Heart right ventricle (tissue), 16 donors: Measurements from ENCODE around the gene OR4D10. TPM values are rescaled to one million over a fixed set of nuclear protein-coding genes. Genes with fewer than 3 reads are reported as not detected.

ENCODE experiments used
- ATAC-seq, 8 donors: fragments of 200-7000 bp; cut with Tn5 transposase; one replicate each; pipeline ENCODE4 v1.9.1; 2020; ENCODE audit warnings: mild to moderate bottlenecking in 8 of 8, moderate library complexity in 8 of 8, moderate number of reproducible peaks in 1 of 8
- DNase-seq, 2 donors: peaks; one replicate each; pipeline ENCODE4 v3.0.0-alpha.2; 2020
- H3K27ac ChIP-seq, 10 donors: fragments of 200-600 bp; sonication (generic) in 2 of 10; one replicate each; pipeline versions ENCODE4 v1.5.0 to v1.8.0; 2020 to 2022; ENCODE audit warnings: mild to moderate bottlenecking in 3 of 10
- H3K27me3 ChIP-seq, 7 donors: fragments of 200-600 bp; one replicate each; pipeline ENCODE4 v1.8.0; 2021 to 2022; ENCODE audit warnings: mild to moderate bottlenecking in 2 of 7
- H3K36me3 ChIP-seq, 9 donors: fragments of 200-600 bp; sonication (generic) in 1 of 9; one replicate each; pipeline versions ENCODE4 v1.5.0 to v1.8.0; 2020 to 2022; ENCODE audit warnings: mild to moderate bottlenecking in 2 of 9
- H3K4me1 ChIP-seq, 9 donors: fragments of 200-600 bp; sonication (generic) in 1 of 9; one replicate each; pipeline versions ENCODE4 v1.5.0 to v1.8.0; 2020 to 2022; ENCODE audit warnings: mild to moderate bottlenecking in 4 of 9
- H3K4me3 ChIP-seq, 10 donors: fragments of 200-600 bp; sonication (generic) in 2 of 10; one replicate each; pipeline versions ENCODE4 v1.5.0 to v1.8.0; 2020 to 2022; ENCODE audit warnings: mild to moderate bottlenecking in 7 of 10, moderate library complexity in 2 of 10
- H3K9me3 ChIP-seq, 11 donors: fragments of 200-600 bp in 10 of 11; sonication (generic) in 2 of 11; one replicate each; pipeline versions ENCODE4 v1.5.0 to v1.8.0; 2013 to 2022; ENCODE audit warnings: mild to moderate bottlenecking in 2 of 11, control low read depth in 1 of 11, moderate library complexity in 1 of 11
- WGBS, 2 donors: extraction: QIAGEN DNeasy Blood & Tissue Kit; methylation state at CpG; one replicate each; pipeline ENCODE4 v1.1.7; 2013; ENCODE audit warnings: inconsistent platforms in 1 of 2; 5-methylcytosine and 5-hydroxymethylcytosine counted together
- intact Hi-C, 10 donors: fragments of 100-400 bp; cut with DNase I; formaldehyde crosslinking; loops; one replicate each; pipeline versions ENCODE4 v1.11.1 to v1.14.2; 2022
- polyA plus RNA-seq, 2 donors: library from polyadenylated mRNA; stranded (reverse); fragments of 200-250 nt; gene quantifications; one replicate each; pipeline ENCODE4 v1.2.3, GENCODE V29; 2013
- total RNA-seq, 10 donors: library from RNA; stranded (reverse); fragmentation: NEBNext Ultra II Directional in 3 of 10; extraction: Animal tissue kit (Norgen Biotek cat#: 25700) in 3 of 10; gene quantifications; one replicate each; pipeline versions ENCODE4 v1.2.1 to v1.2.4, GENCODE V29; 2021 to 2023
- TF ChIP-seq, protein P1 (sequence below), 9 donors: fragments of 200-600 bp; sonication (generic) in 2 of 9; IDR thresholded peaks; one replicate each; pipeline versions ENCODE4 v1.5.0 to v1.8.0; 2021 to 2022; ENCODE audit warnings: antibody characterized with exemption in 9 of 9, mild to moderate bottlenecking in 5 of 9, moderate library complexity in 1 of 9
- donor health status: Arrhythmogenic right ventricular cardiomyopathy.
- donor health status: ischemic (EF 13 %, LVEDD 7.1; RV severe dilation, severe dysfunction).
- donor health status: healthy with polysubstance abuse.
- donor health status: DM: no; HTN: yes; CAD: no.
- donor health status: DM: no; HTN: no; CAD: no.
- donor health status: ischemic (EF 25% LVEDD 6.9; RV normal size, moderate dysfunction).
- donor health status: ischemic (EF 25% LVEDD 5.7; RV mildly dilated, moderate dysfunction).
- donor health status: healthy.
- donor health status: DM: yes; HTN: yes; CAD: no.
- donor health status: Ischemic cardiomyopathy.
- donor health status: ischemic (EF 35%, LVEDD 5.7; RV mildly dilated, moderate dysfunction).
- donor health status: nonischemic (EF 11% LVEDD 7.7; RV severe dilation, severe dysfunction).
- donor health status: DM: yes; HTN: yes; CAD: no.
- donor health status: PGD.
- donor health status: ischemic (EF 29% LVEDD 5.4; RV normal size, mild dysfunction).
- donor health status: nonischemic (EF 23%, LVEDD 6.1; RV moderate dilation, normal function).

OR4D10 gene
- total and polyA plus RNA-seq, 12 donors, result not detected

DNA sequence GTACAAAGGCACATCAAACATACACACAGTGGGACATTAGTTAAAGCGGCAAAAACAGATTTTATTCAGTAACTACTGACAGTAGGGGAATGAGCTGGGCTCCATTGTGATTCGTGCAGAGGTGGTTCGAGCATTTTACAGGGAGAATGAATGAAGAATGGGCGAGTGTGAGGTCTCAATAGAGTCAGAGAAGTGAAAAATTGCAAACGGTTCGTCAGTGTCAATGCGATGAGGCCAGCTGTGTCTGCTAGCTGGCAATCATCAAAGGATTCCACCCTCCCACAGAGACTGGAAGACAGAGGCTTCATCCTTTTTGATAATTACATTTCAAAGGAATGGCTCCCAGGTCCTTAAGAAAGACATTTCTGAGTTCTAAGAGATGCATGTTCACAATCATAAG, 55.6 kb downstream of the OR4D10 start:
- H3K27me3 ChIP-seq, result peaks cover 0 to 5% (median 0%) of the 10 kb centered on the region in 7 donors
- no peaks in the 10 kb centered on the region for H3K4me1 ChIP-seq
- TF ChIP-seq, protein P1, sequence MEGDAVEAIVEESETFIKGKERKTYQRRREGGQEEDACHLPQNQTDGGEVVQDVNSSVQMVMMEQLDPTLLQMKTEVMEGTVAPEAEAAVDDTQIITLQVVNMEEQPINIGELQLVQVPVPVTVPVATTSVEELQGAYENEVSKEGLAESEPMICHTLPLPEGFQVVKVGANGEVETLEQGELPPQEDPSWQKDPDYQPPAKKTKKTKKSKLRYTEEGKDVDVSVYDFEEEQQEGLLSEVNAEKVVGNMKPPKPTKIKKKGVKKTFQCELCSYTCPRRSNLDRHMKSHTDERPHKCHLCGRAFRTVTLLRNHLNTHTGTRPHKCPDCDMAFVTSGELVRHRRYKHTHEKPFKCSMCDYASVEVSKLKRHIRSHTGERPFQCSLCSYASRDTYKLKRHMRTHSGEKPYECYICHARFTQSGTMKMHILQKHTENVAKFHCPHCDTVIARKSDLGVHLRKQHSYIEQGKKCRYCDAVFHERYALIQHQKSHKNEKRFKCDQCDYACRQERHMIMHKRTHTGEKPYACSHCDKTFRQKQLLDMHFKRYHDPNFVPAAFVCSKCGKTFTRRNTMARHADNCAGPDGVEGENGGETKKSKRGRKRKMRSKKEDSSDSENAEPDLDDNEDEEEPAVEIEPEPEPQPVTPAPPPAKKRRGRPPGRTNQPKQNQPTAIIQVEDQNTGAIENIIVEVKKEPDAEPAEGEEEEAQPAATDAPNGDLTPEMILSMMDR (IDR thresholded peaks at IDR 0.05), result no peak
- no peak overlapping the region for H3K4me3 ChIP-seq
- H3K27ac ChIP-seq, result no peak overlapping the region
- 51 to 53% methylated on average over 7 of the region's 7 CpGs for WGBS, 2 donors
- no peaks in the 10 kb centered on the region for H3K9me3 ChIP-seq
- no peak for ATAC-seq
- H3K36me3 ChIP-seq, result no peaks in the 10 kb centered on the region
- intact Hi-C loops, result no loop called here
- DNase-seq, result no peak

Other genes starting within 250 kb of the OR4D10 start
- gene OR5AN1, start 114.4 kb upstream of the OR4D10 start, total RNA-seq, result not detected
- not detected for gene OR5AN1, start 114.4 kb upstream of the OR4D10 start, polyA plus RNA-seq
- gene OR5A2, start 46.9 kb upstream of the OR4D10 start, total RNA-seq, result not detected
- gene OR5A2, start 46.9 kb upstream of the OR4D10 start, polyA plus RNA-seq, result not detected
- gene OR5A1, start 36.8 kb upstream of the OR4D10 start, total RNA-seq, result not detected
- gene OR5A1, start 36.8 kb upstream of the OR4D10 start, polyA plus RNA-seq, result not detected
- not detected for gene OR4D6, start 16.4 kb upstream of the OR4D10 start, total RNA-seq
- not detected for gene OR4D6, start 16.4 kb upstream of the OR4D10 start, polyA plus RNA-seq
- gene OR4D11, start 30.3 kb downstream of the OR4D10 start, total RNA-seq, result not detected
- gene OR4D11, start 30.3 kb downstream of the OR4D10 start, polyA plus RNA-seq, result not detected
- not detected for gene OR4D9, start 38.2 kb downstream of the OR4D10 start, total RNA-seq
- gene OR4D9, start 38.2 kb downstream of the OR4D10 start, polyA plus RNA-seq, result not detected
- 10 to 100 TPM; 30.2 to 46.8 (median 39.3) TPM for gene OSBP, start 142.5 kb downstream of the OR4D10 start, total RNA-seq
- 10 to 100 TPM; 11.2 to 13.8 TPM for gene OSBP, start 142.5 kb downstream of the OR4D10 start, polyA plus RNA-seq
- gene PATL1, start 195.7 kb downstream of the OR4D10 start, total RNA-seq, result 10 to 100 TPM; 20.2 to 30.4 (median 25.2) TPM
- 10 to 100 TPM in 1 of 2 donors, 1 to 10 TPM in 1; 9.0 to 13.8 TPM for gene PATL1, start 195.7 kb downstream of the OR4D10 start, polyA plus RNA-seq
- not detected for gene OR10V1, start 240.5 kb downstream of the OR4D10 start, total RNA-seq
- gene OR10V1, start 240.5 kb downstream of the OR4D10 start, polyA plus RNA-seq, result not detected